ENCODE data around the gene RAC2.
"Not testable (repeated sequence)": the region's sequence is repeated elsewhere in the genome, so short reads cannot be mapped to it uniquely, and the experiment has no call there.

RAC2 gene

GRCh38 chr22:37255558-37256006, 11.5 kb upstream of the RAC2 start:
- no peak for DNase-seq (ENCODE audit: low read depth)

GRCh38 chr22:37254867-37255233, 10.8 kb upstream of the RAC2 start:
- DNase-seq (ENCODE audit: low read depth) = peak; percentile 20

- DNase-seq (ENCODE audit: low read depth) = peak; percentile 42
These were observed 10.3 kb upstream of the RAC2 start for GRCh38 chr22:37254209-37254866.

GRCh38 chr22:37253126-37253660, 9.1 kb upstream of the RAC2 start:
- DNase-seq (ENCODE audit: low read depth) = no peak

GRCh38 chr22:37251836-37252235, 7.8 kb upstream of the RAC2 start:
- DNase-seq (ENCODE audit: low read depth) = not testable (repeated sequence)

- no peak for DNase-seq (ENCODE audit: low read depth)
These were observed 5.9 kb upstream of the RAC2 start for GRCh38 chr22:37249986-37250385.

GRCh38 chr22:37248251-37248650, 4.2 kb upstream of the RAC2 start:
- no peak for DNase-seq (ENCODE audit: low read depth)

- no peak for DNase-seq (ENCODE audit: low read depth)
These were observed 1.7 kb upstream of the RAC2 start for GRCh38 chr22:37245740-37246139.

GRCh38 chr22:37244922-37245722, 1.1 kb upstream of the RAC2 start:
- no peak for DNase-seq (ENCODE audit: low read depth)

- DNase-seq (ENCODE audit: low read depth) = no peak
These were observed 511 bp downstream of the RAC2 start for GRCh38 chr22:37243402-37244113.

- no peak for DNase-seq (ENCODE audit: low read depth)
These were observed 1.6 kb downstream of the RAC2 start for GRCh38 chr22:37242395-37242918.

- no peak for DNase-seq (ENCODE audit: low read depth)
These were observed 2.5 kb downstream of the RAC2 start for GRCh38 chr22:37241351-37242142.

- no peak for DNase-seq (ENCODE audit: low read depth)
These were observed 3.1 kb downstream of the RAC2 start for GRCh38 chr22:37240941-37241320.

GRCh38 chr22:37240240-37240940, 3.7 kb downstream of the RAC2 start:
- DNase-seq (ENCODE audit: low read depth) = no peak

- DNase-seq (ENCODE audit: low read depth) = no peak
These were observed 4.5 kb downstream of the RAC2 start for GRCh38 chr22:37239336-37240239.

- DNase-seq (ENCODE audit: low read depth) = no peak
These were observed 6.4 kb downstream of the RAC2 start for GRCh38 chr22:37237371-37238268.

GRCh38 chr22:37235897-37236607, 8.0 kb downstream of the RAC2 start:
- DNase-seq (ENCODE audit: low read depth) = no peak
